Activated T-helper 9 cell treated with anti-CD3 and anti-CD28 coated beads, Interleukin-2, amount 50 U/mL, for 16 hours (primary cell): ENCODE results near the gene PAK1.
"Not testable (repeated sequence)": the region's sequence is repeated elsewhere in the genome, so short reads cannot be mapped to it uniquely, and the experiment has no call there.

ENCODE experiments used
- DNase-seq: peaks from one replicate; pipeline ENCODE4 v3.0.0-alpha.2; 2020; ENCODE audit warnings: low read depth

The PAK1 gene

GRCh38 chr11:77473801-77474683, at the start of gene PAK1:
Gene PAK1 (minus strand): TSS chr11:77474094. CDS start chr11:77392520, 81,574 bp downstream.
- DNase-seq, result peak; percentile 85

DNA sequence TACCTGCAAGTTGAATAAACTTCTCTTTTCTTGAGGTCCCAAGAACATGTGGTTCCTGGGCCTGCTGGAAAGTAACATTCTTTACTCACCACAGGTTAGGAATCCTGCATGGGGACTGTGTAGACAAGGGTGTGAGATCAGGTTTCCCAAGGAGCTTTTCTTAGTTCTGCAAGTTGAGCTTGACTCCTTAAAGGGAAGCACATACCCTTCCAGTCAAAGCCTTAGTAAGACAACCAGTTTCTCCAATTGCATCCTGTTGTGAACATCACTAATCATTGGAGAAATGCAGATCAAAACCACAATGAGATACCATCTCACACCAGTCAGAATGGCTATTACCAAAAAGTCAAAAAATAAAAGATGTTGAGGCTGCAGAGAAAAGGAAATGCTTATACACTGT, 48.3 kb upstream of the PAK1 start:
- DNase-seq, result no peak

GRCh38 chr11:77519847-77520246, 46.0 kb upstream of the PAK1 start:
- DNase-seq, result no peak

GRCh38 chr11:77518471-77518870, 44.6 kb upstream of the PAK1 start:
- no peak for DNase-seq

DNA sequence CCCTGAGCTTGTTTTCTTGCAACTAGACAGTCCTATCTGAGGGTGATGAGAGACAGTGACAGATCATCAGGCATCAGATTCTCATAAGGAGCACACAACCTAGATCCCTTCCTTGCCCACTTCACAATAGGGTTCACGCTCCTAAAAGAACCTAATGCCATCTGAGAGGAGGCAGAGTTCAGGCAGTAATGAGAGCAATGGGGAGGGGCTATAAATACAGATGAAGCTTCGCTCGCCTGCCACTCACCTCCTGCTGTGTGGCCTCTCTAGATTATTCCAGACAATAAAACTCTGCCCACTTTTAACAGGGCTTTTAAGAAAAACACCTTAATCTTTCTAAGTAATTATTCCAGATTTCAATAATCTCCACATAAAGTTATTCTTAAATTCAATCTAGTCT, 43.9 kb upstream of the PAK1 start:
- no peak for DNase-seq

DNA sequence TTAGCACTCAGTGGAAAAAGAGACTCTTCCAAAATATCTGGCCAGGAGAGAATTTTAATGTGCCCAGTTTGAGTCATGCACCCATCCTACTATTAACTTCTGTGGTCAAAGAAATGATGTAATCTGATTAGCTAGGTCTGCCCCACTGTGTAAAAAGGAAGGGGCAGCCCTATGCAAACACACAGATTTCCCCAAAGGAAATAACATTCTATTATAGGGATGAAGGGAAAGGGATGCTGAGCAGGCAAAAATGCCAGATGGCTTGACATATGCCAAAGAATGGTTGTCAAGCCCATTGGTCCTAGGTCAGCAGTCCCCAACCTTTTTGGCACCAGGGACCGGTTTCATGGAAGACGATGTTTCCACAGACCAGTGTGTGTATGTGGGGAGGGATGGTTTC, 43.3 kb upstream of the PAK1 start:
- DNase-seq, result no peak

- no peak for DNase-seq
These were observed 41.6 kb upstream of the PAK1 start for GRCh38 chr11:77515483-77515882.

- DNase-seq, result no peak
These were observed 41.2 kb upstream of the PAK1 start for GRCh38 chr11:77515063-77515462.

- DNase-seq, result no peak
These were observed 38.2 kb upstream of the PAK1 start for GRCh38 chr11:77512092-77512491.

GRCh38 chr11:77510851-77511250, 37.0 kb upstream of the PAK1 start:
- DNase-seq, result no peak

DNA sequence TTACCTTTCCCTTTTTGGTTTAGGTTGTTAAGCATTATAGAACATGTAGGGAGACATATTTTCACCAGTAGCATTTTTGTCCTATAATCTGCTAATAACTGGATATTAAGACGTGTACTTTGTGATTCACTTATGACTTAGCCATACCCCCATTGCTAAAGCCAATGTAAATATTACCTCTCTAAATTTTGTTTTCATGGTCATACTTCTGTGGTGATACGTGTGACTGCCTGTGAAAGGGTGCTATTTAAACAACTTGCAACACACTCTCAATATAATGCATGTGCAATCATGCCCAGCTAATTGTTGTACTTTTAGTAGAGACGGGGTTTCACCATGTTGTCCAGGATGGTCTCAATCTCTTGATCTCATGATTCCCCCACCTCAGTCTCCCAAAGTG, 36.2 kb upstream of the PAK1 start:
- no peak for DNase-seq

DNA sequence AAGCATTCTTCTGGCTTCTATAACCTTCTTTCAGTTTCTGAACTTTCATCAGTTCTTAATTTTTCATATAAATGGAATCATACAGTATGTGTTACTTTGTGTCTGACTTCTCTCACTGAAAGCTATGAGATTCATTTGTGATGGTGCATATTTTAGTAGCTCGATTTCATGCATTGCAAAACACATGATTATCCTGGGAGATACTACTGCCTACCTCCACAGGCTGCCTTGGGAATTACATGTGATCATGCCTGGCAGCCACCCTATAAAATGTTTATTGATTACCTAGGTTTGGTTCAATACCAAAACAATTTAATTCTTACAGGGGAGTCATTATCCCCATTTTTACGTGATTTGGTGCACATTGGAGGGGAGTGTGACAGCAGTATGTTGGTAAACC, 34.1 kb upstream of the PAK1 start:
- DNase-seq, result no peak

DNA sequence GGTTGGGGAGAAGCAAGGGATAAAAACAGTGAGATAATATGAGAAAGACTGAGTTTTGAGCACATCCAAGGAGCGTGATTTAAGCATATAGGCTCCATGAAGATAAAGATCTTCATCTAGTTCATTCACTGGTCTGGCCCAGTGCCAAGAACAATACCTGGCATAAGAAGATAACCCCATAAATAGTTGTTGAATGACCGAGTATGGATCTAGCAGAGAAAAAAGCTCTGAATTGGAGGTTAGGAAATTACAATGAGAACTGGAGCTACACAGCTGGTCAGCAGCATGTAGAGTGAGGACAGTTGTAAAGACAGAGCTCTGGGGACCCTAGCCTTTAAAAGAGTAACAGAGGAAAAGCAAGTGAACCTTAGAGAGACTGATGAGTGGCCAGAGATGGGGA, 33.0 kb upstream of the PAK1 start:
- DNase-seq, result no peak

DNA sequence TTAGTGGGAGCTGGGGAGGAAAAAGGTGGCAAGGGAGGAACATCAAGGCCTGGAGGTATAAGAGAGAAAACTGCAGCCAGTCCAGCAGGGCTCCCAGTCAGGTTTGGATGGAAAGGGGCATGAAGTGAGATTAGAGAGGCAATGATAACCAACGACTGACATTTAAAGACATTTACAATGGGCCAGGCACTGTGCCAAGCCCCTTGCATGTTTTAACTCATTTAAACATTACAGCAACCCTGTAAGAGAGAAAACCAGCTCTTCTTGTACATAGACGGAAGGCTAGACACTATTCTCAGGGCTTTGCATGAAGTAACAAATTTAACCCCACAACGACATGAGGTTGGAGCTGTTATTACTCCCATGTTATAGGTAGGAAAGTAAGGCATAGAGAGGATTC, 32.1 kb upstream of the PAK1 start:
- DNase-seq, result no peak

- no peak for DNase-seq
These were observed 29.1 kb upstream of the PAK1 start for GRCh38 chr11:77503006-77503405.

DNA sequence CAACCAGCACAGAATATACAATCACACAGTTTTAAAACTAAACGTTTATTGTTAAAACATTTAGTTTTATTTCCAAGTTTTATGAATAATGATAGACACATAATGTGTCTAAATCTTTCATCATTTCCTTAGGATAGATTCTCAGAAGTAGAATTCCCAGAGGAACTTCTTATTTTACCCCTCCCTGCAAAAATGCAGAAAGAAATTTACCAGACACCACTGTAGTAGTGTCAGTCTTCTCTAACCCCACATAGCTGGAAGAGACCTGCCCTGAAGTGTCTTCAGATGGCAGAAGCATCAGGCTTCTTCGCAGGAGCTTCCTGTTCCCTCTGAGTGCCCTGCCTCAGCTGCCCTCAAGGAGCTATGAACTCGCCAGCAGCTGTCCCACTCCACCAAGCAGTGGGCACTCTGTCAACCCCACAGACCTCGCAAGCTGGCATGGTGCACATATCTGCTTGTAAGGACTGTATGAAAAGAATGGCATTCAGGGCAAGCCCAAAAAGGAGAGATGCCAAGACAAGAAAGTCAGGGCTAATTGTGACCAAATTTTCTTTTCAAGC, 28.5 kb upstream of the PAK1 start:
- DNase-seq, result no peak

DNA sequence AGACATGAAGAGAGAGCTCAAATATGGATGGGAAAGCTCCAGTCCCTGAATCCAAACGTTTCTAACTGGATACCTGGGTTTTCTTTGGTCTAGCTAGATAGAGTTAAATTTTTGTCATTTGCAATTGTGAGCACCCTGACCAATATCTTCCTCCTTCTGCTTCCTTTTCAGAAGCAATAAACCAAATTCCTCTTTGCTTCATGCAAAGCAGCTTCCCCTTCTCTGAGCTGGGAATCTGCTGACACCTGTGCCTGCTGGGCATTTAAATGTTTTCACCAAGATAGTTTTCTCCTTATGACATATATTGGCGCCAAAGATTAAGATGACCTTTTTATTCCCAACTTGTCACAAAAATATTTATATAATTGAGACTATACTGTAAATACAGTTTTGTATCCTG, 27.9 kb upstream of the PAK1 start:
- DNase-seq, result no peak

- no peak for DNase-seq
These were observed 23.5 kb upstream of the PAK1 start for GRCh38 chr11:77497368-77497767.

GRCh38 chr11:77495526-77495925, 21.6 kb upstream of the PAK1 start:
- no peak for DNase-seq

- not testable (repeated sequence) for DNase-seq
These were observed 16.1 kb upstream of the PAK1 start for GRCh38 chr11:77490035-77490434.

- no peak for DNase-seq
These were observed 13.9 kb upstream of the PAK1 start for GRCh38 chr11:77487790-77488189.

- no peak for DNase-seq
These were observed 6.0 kb upstream of the PAK1 start for GRCh38 chr11:77479746-77480352.

DNA sequence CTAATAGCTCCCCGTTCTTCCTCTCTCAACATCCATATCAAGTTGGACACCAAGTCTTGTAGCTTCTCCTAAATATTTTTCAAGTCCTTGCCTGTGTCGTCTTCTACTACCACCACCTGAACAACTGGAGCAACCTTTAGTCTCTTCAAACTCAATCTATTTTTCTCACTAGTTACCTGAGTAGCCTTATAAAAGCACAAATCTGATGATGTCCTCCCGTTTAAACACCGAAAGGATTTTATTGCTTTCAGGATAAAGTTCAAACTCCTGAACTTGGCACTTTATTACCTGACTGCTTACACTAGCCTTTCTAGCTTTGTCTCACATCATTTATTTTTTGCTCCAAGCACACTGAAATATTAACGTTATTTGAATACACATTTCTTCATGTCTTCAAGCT, 1.3 kb upstream of the PAK1 start:
- DNase-seq, result no peak
